HepG2 (cell line): Measurements from ENCODE around the gene VPS18. TPM values are rescaled to one million over a fixed set of nuclear protein-coding genes. Genes with fewer than 3 reads are reported as not detected.
A peak's percentile ranks its signal among the peaks of the same experiment; 100 is the strongest.

ENCODE experiments used
- ATAC-seq: fragments of 200-7000 bp; cut with Tn5 transposase; 3 replicates; pipeline ENCODE4 v1.9.1; 2020; ENCODE audit warnings: mild to moderate bottlenecking, moderate library complexity
- BruUV-seq: library from RNA; stranded (reverse); fragments of 400-500 nt; replicated peaks from 2 replicates; lab custom pipeline; 2021; lab: Mats Ljungman, UMichigan
- CTCF ChIA-PET: fragments of 300-600 bp; formaldehyde crosslinking; extraction: SDS; loops from one replicate; lab custom pipeline; 2021; ENCODE audit warnings: low total read pairs, inconsistent platforms, low intra/inter-chr PET ratio; lab: Yijun Ruan, JAX
- POLR2A ChIA-PET: fragments of 350-600 bp; sonication (Branson Sonifier 250); formaldehyde crosslinking; loops from one replicate; lab custom pipeline; 2020; ENCODE audit warnings: antibody characterized with exemption, inconsistent platforms; lab: Yijun Ruan, JAX
- DNase-seq: peaks from one replicate; pipeline ENCODE4 v3.0.0-alpha.2; 2015; ENCODE audit warnings: low spot score
- FAIRE-seq: peaks from 3 replicates; lab custom pipeline; 2011; peaks lifted over from hg19 to GRCh38; lab: Jason Lieb, UNC
- H2AFZ ChIP-seq: one replicate; pipeline ENCODE4 v1.6.1; 2011; ENCODE audit warnings: low read length, inconsistent platforms
- H3K27ac ChIP-seq: fragments of 300-600 bp; 3 replicates; pipeline ENCODE4 v1.8.0; 2011; ENCODE audit warnings: mixed run types, mild to moderate bottlenecking, mixed read lengths, low read length, inconsistent platforms; ENCODE audit not compliant: insufficient read depth; ENCODE audit errors: extremely low read length
- H3K27me3 ChIP-seq, 2 experiments: fragments of 200-600 bp in 1 of 2; 2 replicates in 1 of 2; 3 replicates in 1 of 2; pipeline versions ENCODE4 v1.6.0 to v1.8.0; 2011; ENCODE audit warnings: low read length in 2 of 2, mild to moderate bottlenecking in 2 of 2, moderate library complexity in 2 of 2, inconsistent platforms in 1 of 2; ENCODE audit not compliant: insufficient read depth in 2 of 2, control insufficient read depth in 1 of 2
- H3K36me3 ChIP-seq, 2 experiments: fragments of 200-600 bp in 1 of 2; replicated peaks in 1 of 2; 2 replicates in 1 of 2; 3 replicates in 1 of 2; pipeline versions ENCODE4 v1.5.1 to v1.8.0; 2011; ENCODE audit warnings: low read length in 2 of 2, inconsistent platforms in 1 of 2; ENCODE audit not compliant: insufficient read depth in 2 of 2, control insufficient read depth in 1 of 2
- H3K4me1 ChIP-seq: 2 replicates; pipeline ENCODE4 v1.5.1; 2012; ENCODE audit warnings: low read length, inconsistent platforms; ENCODE audit not compliant: insufficient read depth
- H3K4me2 ChIP-seq: 2 replicates; pipeline ENCODE4 v1.6.0; 2011; ENCODE audit warnings: low read depth, low read length, inconsistent platforms
- H3K4me3 ChIP-seq, 3 experiments: fragments of 200-600 bp in 1 of 3; sonication (generic), shearing (Covaris generic) in 1 of 3; replicated peaks in 1 of 3; 2 replicates each; pipeline ENCODE4 v1.5.1; 2011 to 2016; ENCODE audit warnings: low read length in 3 of 3, inconsistent platforms in 2 of 3, low read depth in 2 of 3, mild to moderate bottlenecking in 2 of 3, control low read depth in 1 of 3, mixed read lengths in 1 of 3; ENCODE audit not compliant: insufficient read depth in 1 of 3
- H3K79me2 ChIP-seq: one replicate; pipeline ENCODE4 v1.6.1; 2011; ENCODE audit warnings: low read length, inconsistent platforms; ENCODE audit not compliant: insufficient read depth
- H3K9ac ChIP-seq: 2 replicates; pipeline ENCODE4 v1.6.0; 2011; ENCODE audit warnings: mild to moderate bottlenecking, low read depth, low read length, inconsistent platforms; ENCODE audit not compliant: insufficient read depth
- H3K9me3 ChIP-seq: 2 replicates; pipeline ENCODE4 v1.5.1; 2012; ENCODE audit warnings: mild to moderate bottlenecking, low read length
- H4K20me1 ChIP-seq: 2 replicates; pipeline ENCODE4 v1.6.0; 2011; ENCODE audit warnings: inconsistent platforms, mild to moderate bottlenecking, low read length, moderate library complexity; ENCODE audit not compliant: insufficient read depth
- AHR ChIP-seq: IDR thresholded peaks from 2 replicates; pipeline ENCODE4 v1.6.1; 2018; ENCODE audit warnings: missing genetic modification reagents, missing compliant biosample characterization
- ATAD3A ChIP-seq: sonication (generic); formaldehyde crosslinking; IDR thresholded peaks from 2 replicates; pipeline ENCODE4 v1.4.0; 2020; ENCODE audit warnings: missing genetic modification reagents
- REL ChIP-seq: sonication (generic); formaldehyde crosslinking; conservative IDR thresholded peaks from 2 replicates; pipeline ENCODE4 v1.8.0; 2022; ENCODE audit warnings: mild to moderate bottlenecking, missing genetic modification reagents, moderate library complexity
- SIX4 ChIP-seq: sonication (generic); formaldehyde crosslinking; IDR thresholded peaks from 2 replicates; pipeline ENCODE4 v1.4.0; 2020; ENCODE audit warnings: missing genetic modification reagents
- ZNF572 ChIP-seq: sonication (generic); formaldehyde crosslinking; IDR thresholded peaks from 2 replicates; pipeline ENCODE4 v1.5.1; 2020; ENCODE audit warnings: mild to moderate bottlenecking, missing genetic modification reagents
- WGBS: methylation state at CpG from one replicate; pipeline ENCODE4 v1.1.6; 2017; ENCODE audit warnings: low lambda C conversion rate; 5-methylcytosine and 5-hydroxymethylcytosine counted together
- in situ Hi-C: cut with HindIII; loops from 2 replicates; pipeline ENCODE4 v1.10.0; 2017; ENCODE audit warnings: low pct_unique_long_range_greater_than_20kb; ENCODE audit not compliant: extremely low pct_ligation_motif_present
- intact Hi-C: fragments of 100-400 bp; cut with micrococcal nuclease; formaldehyde crosslinking; loops from one replicate; pipeline ENCODE4 v1.10.0; 2022; ENCODE audit not compliant: unreplicated experiment
- polyA plus RNA-seq, 8 experiments: library from polyadenylated mRNA; depleted of rRNA in 3 of 8; stranded (reverse) in 7 of 8; unstranded in 1 of 8; fragments of >200 nt; fragmentation: Illumina TruSeq in 4 of 8; extraction: Trizol in 4 of 8; gene quantifications; 2 replicates each; pipeline versions ENCODE4 v1.2.1 to v1.2.3, GENCODE V29; 2011 to 2016; ENCODE audit warnings: low read depth in 4 of 8, missing spikeins in 1 of 8, mixed read lengths in 1 of 8; ENCODE audit not compliant: insufficient read depth in 1 of 8
- total RNA-seq, 5 experiments: library from RNA; depleted of rRNA; stranded (reverse); fragments of >200 nt; fragmentation: Illumina TruSeq; extraction: Trizol; gene quantifications; 2 replicates each; pipeline ENCODE4 v1.2.3, GENCODE V29; 2016; ENCODE audit warnings: low read depth in 1 of 5
- TF ChIP-seq, protein P1 (sequence below), 2 experiments: sonication (generic) in 1 of 2; formaldehyde crosslinking in 1 of 2; IDR thresholded peaks; 2 replicates each; pipeline versions ENCODE4 v1.4.0 to v1.6.1; 2018 to 2020; ENCODE audit warnings: missing genetic modification reagents in 2 of 2, borderline replicate concordance in 1 of 2, low read depth in 1 of 2, mild to moderate bottlenecking in 1 of 2, missing biosample characterization in 1 of 2
- TF ChIP-seq, protein P2 (sequence below): sonication (generic); formaldehyde crosslinking; IDR thresholded peaks from 2 replicates; pipeline ENCODE4 v1.4.0; 2020; ENCODE audit warnings: missing genetic modification reagents
- TF ChIP-seq, protein P3 (sequence below): sonication (generic); formaldehyde crosslinking; IDR thresholded peaks from 2 replicates; pipeline ENCODE4 v1.4.0; 2020; ENCODE audit warnings: missing genetic modification reagents
- TF ChIP-seq, protein P4 (sequence below): sonication (generic); formaldehyde crosslinking; IDR thresholded peaks from 2 replicates; pipeline ENCODE4 v1.5.1; 2020; ENCODE audit warnings: mild to moderate bottlenecking, missing genetic modification reagents, borderline replicate concordance
- TF ChIP-seq, protein P5 (sequence below): sonication (generic); formaldehyde crosslinking; IDR thresholded peaks from 2 replicates; pipeline ENCODE4 v1.4.0; 2020; ENCODE audit warnings: missing genetic modification reagents, borderline replicate concordance

VPS18 gene
- total and polyA plus RNA-seq, 2 of the 13 experiments (the other 11 are each of a cell fraction or from before 2014, with no cell fraction given), result 5.8 to 17.0 TPM

DNA sequence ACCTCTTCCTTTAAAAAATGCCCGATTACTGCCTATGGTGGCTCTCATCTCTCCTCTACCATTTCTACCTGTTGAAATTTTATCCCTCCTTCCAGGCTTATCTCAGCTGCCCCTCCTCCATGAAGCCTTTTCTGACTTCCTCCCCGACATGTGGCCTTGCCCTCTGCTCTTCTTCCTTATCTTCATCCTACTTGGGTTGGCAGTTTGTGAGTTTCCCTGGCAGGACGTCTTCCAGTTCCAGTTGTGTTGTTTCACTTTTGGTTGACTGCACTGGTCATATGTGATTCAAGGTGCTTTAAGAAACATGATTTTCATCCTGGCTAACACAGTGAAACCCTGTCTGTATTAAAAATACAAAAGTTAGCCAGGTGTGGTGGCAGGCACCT, 39.3 kb downstream of the VPS18 start:
- no peak overlapping the region for H2AFZ ChIP-seq
- no TSS peak for BruUV-seq
- DNase-seq (no peak), ATAC-seq (no peak), FAIRE-seq (no peak)
- H3K79me2 ChIP-seq, result no peaks in the 10 kb centered on the region
- H3K4me1 ChIP-seq, result peaks cover 94% of the 10 kb centered on the region
- H3K4me2 ChIP-seq, result peak overlapping the region; percentile 96
- intact Hi-C loops, result no loop called here
- in situ Hi-C loops, result no loop called here
- CTCF ChIA-PET, result no interaction called here
- POLR2A ChIA-PET, result interaction anchor here (1.3 to 1.9 kb wide), 2 partner anchors 8 to 24 kb away, joined by 3 to 7 read pairs; no protein-coding TSS in a partner anchor
- H3K9me3 ChIP-seq, result no peaks in the 10 kb centered on the region
- peak overlapping the region in 1 of 3 experiments; percentile 70; a peak in 1 of 6 replicates for H3K4me3 ChIP-seq
- no peak overlapping the region for H3K27ac ChIP-seq
- no peaks in the 10 kb centered on the region for H4K20me1 ChIP-seq
- H3K27me3 ChIP-seq, result peaks cover 9 to 31% of the 10 kb centered on the region in 2 experiments
- no peaks in the 10 kb centered on the region for H3K36me3 ChIP-seq
- H3K9ac ChIP-seq, result no peak overlapping the region
- WGBS, result 3% methylated on average over 3 of the region's 3 CpGs
- TF ChIP-seq, protein P1, sequence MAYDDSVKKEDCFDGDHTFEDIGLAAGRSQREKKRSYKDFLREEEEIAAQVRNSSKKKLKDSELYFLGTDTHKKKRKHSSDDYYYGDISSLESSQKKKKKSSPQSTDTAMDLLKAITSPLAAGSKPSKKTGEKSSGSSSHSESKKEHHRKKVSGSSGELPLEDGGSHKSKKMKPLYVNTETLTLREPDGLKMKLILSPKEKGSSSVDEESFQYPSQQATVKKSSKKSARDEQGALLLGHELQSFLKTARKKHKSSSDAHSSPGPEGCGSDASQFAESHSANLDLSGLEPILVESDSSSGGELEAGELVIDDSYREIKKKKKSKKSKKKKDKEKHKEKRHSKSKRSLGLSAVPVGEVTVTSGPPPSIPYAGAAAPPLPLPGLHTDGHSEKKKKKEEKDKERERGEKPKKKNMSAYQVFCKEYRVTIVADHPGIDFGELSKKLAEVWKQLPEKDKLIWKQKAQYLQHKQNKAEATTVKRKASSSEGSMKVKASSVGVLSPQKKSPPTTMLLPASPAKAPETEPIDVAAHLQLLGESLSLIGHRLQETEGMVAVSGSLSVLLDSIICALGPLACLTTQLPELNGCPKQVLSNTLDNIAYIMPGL (CRISPR knock-in tag; IDR thresholded peaks at IDR 0.05; ENCODE audit: borderline replicate concordance in 1 of 2, low read depth in 1 of 2), result 0 out of 4 replicates have a peak, but pooled peaks of 1 of the 2 experiments have one; percentile 4
- no peak for TF ChIP-seq ATAD3A
- TF ChIP-seq REL (CRISPR knock-in tag), result 0 out of 2 replicates have a peak, but pooled peaks have one; percentile 29
- TF ChIP-seq, protein P2, sequence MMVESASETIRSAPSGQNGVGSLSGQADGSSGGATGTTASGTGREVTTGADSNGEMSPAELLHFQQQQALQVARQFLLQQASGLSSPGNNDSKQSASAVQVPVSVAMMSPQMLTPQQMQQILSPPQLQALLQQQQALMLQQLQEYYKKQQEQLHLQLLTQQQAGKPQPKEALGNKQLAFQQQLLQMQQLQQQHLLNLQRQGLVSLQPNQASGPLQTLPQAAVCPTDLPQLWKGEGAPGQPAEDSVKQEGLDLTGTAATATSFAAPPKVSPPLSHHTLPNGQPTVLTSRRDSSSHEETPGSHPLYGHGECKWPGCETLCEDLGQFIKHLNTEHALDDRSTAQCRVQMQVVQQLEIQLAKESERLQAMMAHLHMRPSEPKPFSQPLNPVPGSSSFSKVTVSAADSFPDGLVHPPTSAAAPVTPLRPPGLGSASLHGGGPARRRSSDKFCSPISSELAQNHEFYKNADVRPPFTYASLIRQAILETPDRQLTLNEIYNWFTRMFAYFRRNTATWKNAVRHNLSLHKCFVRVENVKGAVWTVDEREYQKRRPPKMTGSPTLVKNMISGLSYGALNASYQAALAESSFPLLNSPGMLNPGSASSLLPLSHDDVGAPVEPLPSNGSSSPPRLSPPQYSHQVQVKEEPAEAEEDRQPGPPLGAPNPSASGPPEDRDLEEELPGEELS, result peak; percentile 7; the same call in 1 of the 2 replicates
- TF ChIP-seq, protein P3, sequence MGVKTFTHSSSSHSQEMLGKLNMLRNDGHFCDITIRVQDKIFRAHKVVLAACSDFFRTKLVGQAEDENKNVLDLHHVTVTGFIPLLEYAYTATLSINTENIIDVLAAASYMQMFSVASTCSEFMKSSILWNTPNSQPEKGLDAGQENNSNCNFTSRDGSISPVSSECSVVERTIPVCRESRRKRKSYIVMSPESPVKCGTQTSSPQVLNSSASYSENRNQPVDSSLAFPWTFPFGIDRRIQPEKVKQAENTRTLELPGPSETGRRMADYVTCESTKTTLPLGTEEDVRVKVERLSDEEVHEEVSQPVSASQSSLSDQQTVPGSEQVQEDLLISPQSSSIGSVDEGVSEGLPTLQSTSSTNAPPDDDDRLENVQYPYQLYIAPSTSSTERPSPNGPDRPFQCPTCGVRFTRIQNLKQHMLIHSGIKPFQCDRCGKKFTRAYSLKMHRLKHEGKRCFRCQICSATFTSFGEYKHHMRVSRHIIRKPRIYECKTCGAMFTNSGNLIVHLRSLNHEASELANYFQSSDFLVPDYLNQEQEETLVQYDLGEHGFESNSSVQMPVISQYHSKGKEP (CRISPR knock-in tag), result no peak
- no peak for TF ChIP-seq ZNF572 (CRISPR knock-in tag)
- no peak for TF ChIP-seq SIX4 (CRISPR knock-in tag)
- TF ChIP-seq AHR, result no peak
- TF ChIP-seq, protein P4, sequence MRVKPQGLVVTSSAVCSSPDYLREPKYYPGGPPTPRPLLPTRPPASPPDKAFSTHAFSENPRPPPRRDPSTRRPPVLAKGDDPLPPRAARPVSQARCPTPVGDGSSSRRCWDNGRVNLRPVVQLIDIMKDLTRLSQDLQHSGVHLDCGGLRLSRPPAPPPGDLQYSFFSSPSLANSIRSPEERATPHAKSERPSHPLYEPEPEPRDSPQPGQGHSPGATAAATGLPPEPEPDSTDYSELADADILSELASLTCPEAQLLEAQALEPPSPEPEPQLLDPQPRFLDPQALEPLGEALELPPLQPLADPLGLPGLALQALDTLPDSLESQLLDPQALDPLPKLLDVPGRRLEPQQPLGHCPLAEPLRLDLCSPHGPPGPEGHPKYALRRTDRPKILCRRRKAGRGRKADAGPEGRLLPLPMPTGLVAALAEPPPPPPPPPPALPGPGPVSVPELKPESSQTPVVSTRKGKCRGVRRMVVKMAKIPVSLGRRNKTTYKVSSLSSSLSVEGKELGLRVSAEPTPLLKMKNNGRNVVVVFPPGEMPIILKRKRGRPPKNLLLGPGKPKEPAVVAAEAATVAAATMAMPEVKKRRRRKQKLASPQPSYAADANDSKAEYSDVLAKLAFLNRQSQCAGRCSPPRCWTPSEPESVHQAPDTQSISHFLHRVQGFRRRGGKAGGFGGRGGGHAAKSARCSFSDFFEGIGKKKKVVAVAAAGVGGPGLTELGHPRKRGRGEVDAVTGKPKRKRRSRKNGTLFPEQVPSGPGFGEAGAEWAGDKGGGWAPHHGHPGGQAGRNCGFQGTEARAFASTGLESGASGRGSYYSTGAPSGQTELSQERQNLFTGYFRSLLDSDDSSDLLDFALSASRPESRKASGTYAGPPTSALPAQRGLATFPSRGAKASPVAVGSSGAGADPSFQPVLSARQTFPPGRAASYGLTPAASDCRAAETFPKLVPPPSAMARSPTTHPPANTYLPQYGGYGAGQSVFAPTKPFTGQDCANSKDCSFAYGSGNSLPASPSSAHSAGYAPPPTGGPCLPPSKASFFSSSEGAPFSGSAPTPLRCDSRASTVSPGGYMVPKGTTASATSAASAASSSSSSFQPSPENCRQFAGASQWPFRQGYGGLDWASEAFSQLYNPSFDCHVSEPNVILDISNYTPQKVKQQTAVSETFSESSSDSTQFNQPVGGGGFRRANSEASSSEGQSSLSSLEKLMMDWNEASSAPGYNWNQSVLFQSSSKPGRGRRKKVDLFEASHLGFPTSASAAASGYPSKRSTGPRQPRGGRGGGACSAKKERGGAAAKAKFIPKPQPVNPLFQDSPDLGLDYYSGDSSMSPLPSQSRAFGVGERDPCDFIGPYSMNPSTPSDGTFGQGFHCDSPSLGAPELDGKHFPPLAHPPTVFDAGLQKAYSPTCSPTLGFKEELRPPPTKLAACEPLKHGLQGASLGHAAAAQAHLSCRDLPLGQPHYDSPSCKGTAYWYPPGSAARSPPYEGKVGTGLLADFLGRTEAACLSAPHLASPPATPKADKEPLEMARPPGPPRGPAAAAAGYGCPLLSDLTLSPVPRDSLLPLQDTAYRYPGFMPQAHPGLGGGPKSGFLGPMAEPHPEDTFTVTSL (CRISPR knock-in tag), result 0 out of 2 replicates have a peak, but pooled peaks have one; percentile 5
- TF ChIP-seq, protein P5, sequence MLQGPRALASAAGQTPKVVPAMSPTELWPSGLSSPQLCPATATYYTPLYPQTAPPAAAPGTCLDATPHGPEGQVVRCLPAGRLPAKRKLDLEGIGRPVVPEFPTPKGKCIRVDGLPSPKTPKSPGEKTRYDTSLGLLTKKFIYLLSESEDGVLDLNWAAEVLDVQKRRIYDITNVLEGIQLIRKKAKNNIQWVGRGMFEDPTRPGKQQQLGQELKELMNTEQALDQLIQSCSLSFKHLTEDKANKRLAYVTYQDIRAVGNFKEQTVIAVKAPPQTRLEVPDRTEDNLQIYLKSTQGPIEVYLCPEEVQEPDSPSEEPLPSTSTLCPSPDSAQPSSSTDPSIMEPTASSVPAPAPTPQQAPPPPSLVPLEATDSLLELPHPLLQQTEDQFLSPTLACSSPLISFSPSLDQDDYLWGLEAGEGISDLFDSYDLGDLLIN (CRISPR knock-in tag), result no peak
